Kidney (tissue), 14 donors: ENCODE results near the gene DSTN. TPM values are rescaled to one million over a fixed set of nuclear protein-coding genes. Genes with fewer than 3 reads are reported as not detected.

Experiments used
- DNase-seq, 5 donors: peaks; one replicate each; pipeline ENCODE4 v3.0.0-alpha.2; 2013 to 2020
- FAIRE-seq: peaks from 2 replicates; lab custom pipeline; 2012; peaks lifted over from hg19 to GRCh38; lab: Jason Lieb, UNC
- H3K27ac ChIP-seq, 2 donors: one replicate each; pipeline ENCODE4 v1.7.0; 2013; ENCODE audit warnings: low read depth in 2 of 2, low read length in 2 of 2, inconsistent platforms in 1 of 2
- H3K27me3 ChIP-seq: one replicate; pipeline ENCODE4 v1.7.1; 2013; ENCODE audit warnings: low read length, inconsistent platforms; ENCODE audit not compliant: control insufficient read depth, insufficient read depth
- H3K36me3 ChIP-seq, 3 donors: one replicate each; pipeline versions ENCODE4 v1.7.0 to v1.7.1; 2013; ENCODE audit warnings: low read length in 3 of 3, control low read depth in 1 of 3, inconsistent platforms in 1 of 3; ENCODE audit not compliant: insufficient read depth in 3 of 3, control insufficient read depth in 2 of 3
- H3K4me1 ChIP-seq, 3 donors: one replicate each; pipeline versions ENCODE4 v1.7.0 to v1.7.1; 2013; ENCODE audit warnings: low read length in 3 of 3, inconsistent platforms in 1 of 3, low read depth in 1 of 3; ENCODE audit not compliant: control insufficient read depth in 2 of 3, insufficient read depth in 2 of 3
- H3K4me3 ChIP-seq, 3 donors: one replicate each; pipeline versions ENCODE4 v1.7.0 to v1.8.1; 2013; ENCODE audit warnings: low read length in 3 of 3, control low read depth in 1 of 3, inconsistent platforms in 1 of 3
- H3K9ac ChIP-seq, 3 donors: one replicate each; pipeline versions ENCODE4 v1.7.0 to v1.7.1; 2013; ENCODE audit warnings: low read length in 3 of 3, control low read depth in 1 of 3, inconsistent platforms in 1 of 3
- H3K9me3 ChIP-seq, 3 donors: one replicate each; pipeline versions ENCODE4 v1.7.0 to v1.7.1; 2013; ENCODE audit warnings: low read length in 3 of 3, control low read depth in 1 of 3, inconsistent platforms in 1 of 3; ENCODE audit not compliant: control insufficient read depth in 2 of 3, insufficient read depth in 1 of 3
- CTCF ChIP-seq: IDR thresholded peaks from 3 replicates; pipeline ENCODE4 v1.5.1; 2012; ENCODE audit warnings: mild to moderate bottlenecking, moderate library complexity, borderline replicate concordance; ENCODE audit not compliant: insufficient read depth; ENCODE audit errors: extremely low read depth
- intact Hi-C: fragments of 100-400 bp; cut with DNase I; formaldehyde crosslinking; loops from one replicate; pipeline ENCODE4 v1.11.1; 2022
- polyA plus RNA-seq: library from polyadenylated mRNA; stranded (reverse); fragments of 350-450 nt; fragmentation: Illumina TruSeq; extraction: RNeasy Lipid Tissue Mini Kit (QIAGEN cat#74804); gene quantifications from one replicate; pipeline ENCODE4 v1.2.3, GENCODE V29; 2014; ENCODE audit warnings: low read depth, low replicate concordance; ENCODE audit not compliant: insufficient read depth
- total RNA-seq: library from RNA; stranded (reverse); fragmentation: NEBNext Ultra II Directional; extraction: Animal tissue kit (Norgen Biotek cat#: 25700); gene quantifications from one replicate; pipeline ENCODE4 v1.2.1, GENCODE V29; 2021
- donor health status: control.
- donor health status: control.
- donor health status: control.
- donor health status: control.
- donor health status: control.
- donor health status: DM: yes; HTN: yes; CAD: no.
- donor health status: Normal renal cell carcinoma (clear cell type).

DSTN gene
- total and polyA plus RNA-seq, 2 donors from 2014 or later: 409 to 525 TPM

DNA sequence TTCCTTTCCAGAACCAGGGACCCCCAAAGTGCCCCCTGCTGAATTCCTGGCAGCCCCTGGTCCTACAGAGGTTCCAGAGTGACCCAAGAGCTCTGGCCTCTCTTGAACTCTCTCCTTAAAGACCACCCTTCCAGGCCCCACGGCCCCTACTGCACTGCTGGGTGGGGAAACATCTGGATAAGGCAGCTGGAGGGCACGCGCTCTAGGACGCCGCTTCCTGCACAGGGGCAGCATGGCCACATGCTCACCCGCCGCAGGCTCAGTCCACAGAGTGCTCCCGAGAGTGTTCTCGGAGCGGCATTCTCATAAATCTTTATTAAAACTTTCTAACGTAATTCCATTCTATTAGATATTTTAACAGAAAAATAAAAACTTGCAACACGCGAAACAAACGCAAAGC, 75.1 kb downstream of the DSTN start:
- peaks cover 0 to 49% (median 40%) of the 10 kb centered on the region in 3 donors for H3K4me1 ChIP-seq
- H3K27me3 ChIP-seq: no peaks in the 10 kb centered on the region
- intact Hi-C loops: no loop called here
- no peak for FAIRE-seq
- no peaks in the 10 kb centered on the region for H3K9me3 ChIP-seq
- H3K9ac ChIP-seq: no peak overlapping the region
- H3K4me3 ChIP-seq: no peak overlapping the region
- no peak for TF ChIP-seq CTCF
- no peak for DNase-seq
- peaks cover 2 to 22% (median 11%) of the 10 kb centered on the region in 3 donors for H3K36me3 ChIP-seq
- H3K27ac ChIP-seq: peak overlapping the region in 1 of 2 donors; percentile 20

GRCh38 chr20:17645546-17646208, 75.8 kb downstream of the DSTN start:
- no peak overlapping the region for H3K4me3 ChIP-seq
- peak overlapping the region in 1 of 2 donors; percentile 27 for H3K27ac ChIP-seq
- DNase-seq (peak in 1 of 5 donors; percentile 61), FAIRE-seq (no peak)
- peaks cover 4 to 15% (median 11%) of the 10 kb centered on the region in 3 donors for H3K36me3 ChIP-seq
- no peak for TF ChIP-seq CTCF
- peaks cover 0 to 53% (median 46%) of the 10 kb centered on the region in 3 donors for H3K4me1 ChIP-seq
- intact Hi-C loops: no loop called here
- no peaks in the 10 kb centered on the region for H3K27me3 ChIP-seq
- peak overlapping the region in 1 of 3 donors; percentile 9 for H3K9ac ChIP-seq
- H3K9me3 ChIP-seq: no peaks in the 10 kb centered on the region

- H3K36me3 ChIP-seq: peaks cover 2 to 8% (median 7%) of the 10 kb centered on the region in 3 donors
- H3K9ac ChIP-seq: peak overlapping the region in 1 of 3 donors; percentile 9
- DNase-seq (no peak), FAIRE-seq (no peak)
- H3K27me3 ChIP-seq: no peaks in the 10 kb centered on the region
- H3K4me3 ChIP-seq: no peak overlapping the region
- no peaks in the 10 kb centered on the region for H3K9me3 ChIP-seq
- H3K4me1 ChIP-seq: peaks cover 0 to 52% (median 46%) of the 10 kb centered on the region in 3 donors
- H3K27ac ChIP-seq: peak overlapping the region in 1 of 2 donors; percentile 27
- intact Hi-C loops: no loop called here
- no peak for TF ChIP-seq CTCF
These were observed 76.5 kb downstream of the DSTN start for GRCh38 chr20:17646209-17646960.
